Liver (tissue), 9 donors: ENCODE measurements around the gene NFXL1. TPM values are rescaled to one million over a fixed set of nuclear protein-coding genes. Genes with fewer than 3 reads are reported as not detected.

Experiments used
- DNase-seq: peaks from one replicate; pipeline ENCODE4 v3.0.0-alpha.2; 2017; ENCODE audit warnings: low spot score
- H3K27ac ChIP-seq, 2 donors: one replicate each; pipeline ENCODE4 v1.7.0; 2013; ENCODE audit warnings: inconsistent platforms in 2 of 2, low read length in 2 of 2, control low read depth in 1 of 2, low read depth in 1 of 2, mild to moderate bottlenecking in 1 of 2
- H3K27me3 ChIP-seq, 4 donors: one replicate each; pipeline versions ENCODE4 v1.6.1 to v1.7.0; 2013; ENCODE audit warnings: low read length in 3 of 4, inconsistent platforms in 1 of 4, mild to moderate bottlenecking in 1 of 4, moderate library complexity in 1 of 4; ENCODE audit not compliant: control insufficient read depth in 4 of 4, insufficient read depth in 4 of 4
- H3K36me3 ChIP-seq, 4 donors: one replicate each; pipeline versions ENCODE4 v1.6.1 to v1.7.0; 2013; ENCODE audit warnings: low read length in 3 of 4, mild to moderate bottlenecking in 3 of 4, low read depth in 1 of 4, moderate library complexity in 1 of 4; ENCODE audit not compliant: control insufficient read depth in 4 of 4, insufficient read depth in 3 of 4
- H3K4me1 ChIP-seq, 4 donors: one replicate each; pipeline versions ENCODE4 v1.6.1 to v1.7.0; 2013; ENCODE audit warnings: low read length in 3 of 4, mild to moderate bottlenecking in 3 of 4, moderate library complexity in 1 of 4; ENCODE audit not compliant: control insufficient read depth in 4 of 4, insufficient read depth in 4 of 4
- H3K4me3 ChIP-seq, 3 donors: one replicate each; pipeline versions ENCODE4 v1.6.1 to v1.7.0; 2013; ENCODE audit warnings: low read length in 3 of 3, control low read depth in 1 of 3, low read depth in 1 of 3, mild to moderate bottlenecking in 1 of 3
- H3K9ac ChIP-seq, 2 donors: one replicate each; pipeline ENCODE4 v1.7.0; 2013; ENCODE audit warnings: low read length in 2 of 2, mild to moderate bottlenecking in 2 of 2, moderate library complexity in 2 of 2, control low read depth in 1 of 2, low read depth in 1 of 2
- H3K9me3 ChIP-seq, 4 donors: one replicate each; pipeline versions ENCODE4 v1.6.1 to v1.7.0; 2013; ENCODE audit warnings: low read length in 3 of 4; ENCODE audit not compliant: control insufficient read depth in 4 of 4
- ATF3 ChIP-seq: IDR thresholded peaks from 2 replicates; pipeline ENCODE4 v1.6.1; 2016; ENCODE audit warnings: antibody characterized with exemption
- CTCF ChIP-seq: fragments of 150-350 bp; IDR thresholded peaks from 2 replicates; pipeline ENCODE4 v1.5.1; 2017; ENCODE audit warnings: improper control_type of control experiment, low read depth, low read length; ENCODE audit not compliant: missing input control
- EGR1 ChIP-seq, 2 donors: IDR thresholded peaks; 2 replicates each; pipeline ENCODE4 v1.6.1; 2016 to 2018; ENCODE audit warnings: antibody characterized with exemption in 2 of 2, low read depth in 2 of 2
- FOXA1 ChIP-seq: IDR thresholded peaks from 2 replicates; pipeline ENCODE4 v1.6.1; 2016; ENCODE audit warnings: antibody characterized with exemption
- FOXA2 ChIP-seq: IDR thresholded peaks from 2 replicates; pipeline ENCODE4 v1.6.1; 2016; ENCODE audit warnings: antibody characterized with exemption
- GABPA ChIP-seq, 2 donors: IDR thresholded peaks in 1 of 2; conservative IDR thresholded peaks in 1 of 2; 2 replicates each; pipeline ENCODE4 v1.6.1; 2016; ENCODE audit warnings: antibody characterized with exemption in 2 of 2, mild to moderate bottlenecking in 1 of 2, moderate library complexity in 1 of 2
- HNF4A ChIP-seq, 2 donors: conservative IDR thresholded peaks; 2 replicates each; pipeline ENCODE4 v1.6.1; 2016; ENCODE audit warnings: antibody characterized with exemption in 2 of 2, mild to moderate bottlenecking in 2 of 2
- HNF4G ChIP-seq: IDR thresholded peaks from 2 replicates; pipeline ENCODE4 v1.6.1; 2016; ENCODE audit warnings: antibody characterized with exemption
- JUND ChIP-seq, 2 donors: IDR thresholded peaks; 2 replicates each; pipeline ENCODE4 v1.6.1; 2016; ENCODE audit warnings: antibody characterized with exemption in 2 of 2
- MAX ChIP-seq: IDR thresholded peaks from 2 replicates; pipeline ENCODE4 v1.6.1; 2016; ENCODE audit warnings: antibody characterized with exemption
- NR2F2 ChIP-seq: IDR thresholded peaks from 2 replicates; pipeline ENCODE4 v1.6.1; 2016; ENCODE audit warnings: antibody characterized with exemption
- RAD21 ChIP-seq, 2 donors: IDR thresholded peaks; 2 replicates each; pipeline ENCODE4 v1.6.1; 2016; ENCODE audit warnings: antibody characterized with exemption in 2 of 2, mild to moderate bottlenecking in 2 of 2
- REST ChIP-seq: IDR thresholded peaks from 2 replicates; pipeline ENCODE4 v1.6.1; 2016; ENCODE audit warnings: antibody characterized with exemption, mild to moderate bottlenecking
- RXRA ChIP-seq, 2 donors: IDR thresholded peaks; 2 replicates each; pipeline ENCODE4 v1.6.1; 2017 to 2018; ENCODE audit warnings: antibody characterized with exemption in 2 of 2, mild to moderate bottlenecking in 1 of 2
- SP1 ChIP-seq: IDR thresholded peaks from 2 replicates; pipeline ENCODE4 v1.6.1; 2018; ENCODE audit warnings: antibody characterized with exemption, mild to moderate bottlenecking
- TAF1 ChIP-seq: conservative IDR thresholded peaks from 2 replicates; pipeline ENCODE4 v1.6.1; 2016; ENCODE audit warnings: antibody characterized with exemption, mild to moderate bottlenecking
- YY1 ChIP-seq: IDR thresholded peaks from 2 replicates; pipeline ENCODE4 v1.6.1; 2016; ENCODE audit warnings: antibody characterized with exemption, mild to moderate bottlenecking
- ZBTB33 ChIP-seq: IDR thresholded peaks from 2 replicates; pipeline ENCODE4 v1.6.1; 2016; ENCODE audit warnings: antibody characterized with exemption
- WGBS: extraction: QIAGEN DNeasy Blood & Tissue Kit; methylation state at CpG from one replicate; pipeline ENCODE4 v1.1.7; 2013; 5-methylcytosine and 5-hydroxymethylcytosine counted together
- polyA plus RNA-seq, 2 donors: library from polyadenylated mRNA; stranded (reverse) in 1 of 2; unstranded in 1 of 2; fragments of 200-250 nt in 1 of 2; fragments of >200 nt in 1 of 2; fragmentation: Nextera tagmentation in 1 of 2; extraction: Ambion mirVana in 1 of 2; gene quantifications; one replicate each; pipeline versions ENCODE4 v1.2.1 to v1.2.3, GENCODE V29; 2013 to 2015
- total RNA-seq, 2 donors: library from RNA; depleted of rRNA; stranded (reverse); fragments of >200 nt; gene quantifications; one replicate each; pipeline ENCODE4 v1.2.3, GENCODE V29; 2014
- donor health status: healthy.
- donor health status: healthy.
- donor health status: healthy.
- donor health status: healthy.
- donor health status: healthy.

NFXL1 gene
- total and polyA plus RNA-seq, 4 donors, result 3.9 to 9.9 (median 5.4) TPM

- no peak overlapping the region for H3K4me3 ChIP-seq
- H3K9ac ChIP-seq, result no peak overlapping the region
- no peak overlapping the region for H3K27ac ChIP-seq
- H3K36me3 ChIP-seq, result no peaks in the 10 kb centered on the region
- H3K4me1 ChIP-seq, result peaks cover 3 to 7% (median 5%) of the 10 kb centered on the region in 4 donors
- TF ChIP-seq REST (no peak), HNF4G (no peak), HNF4A (conservative IDR thresholded peaks at IDR 0.05) (no peak), YY1 (no peak), EGR1 (IDR thresholded peaks at IDR 0.05; ENCODE audit: low read depth in 2 of 2) (no peak), GABPA (IDR thresholded peaks at IDR 0.05 in 1 of 2, conservative IDR thresholded peaks at IDR 0.05 in 1 of 2) (no peak), TAF1 (no peak), NR2F2 (no peak), FOXA2 (no peak), MAX (no peak), SP1 (no peak), FOXA1 (no peak)
- WGBS, result 85% methylated on average over 2 of the region's 2 CpGs
- no peaks in the 10 kb centered on the region for H3K9me3 ChIP-seq
- no peaks in the 10 kb centered on the region for H3K27me3 ChIP-seq
- DNase-seq, result no peak
Measured at GRCh38 chr4:47816748-47817147, 97.6 kb downstream of the NFXL1 start.

- H3K36me3 ChIP-seq, result no peaks in the 10 kb centered on the region
- no peaks in the 10 kb centered on the region for H3K9me3 ChIP-seq
- no peak overlapping the region for H3K27ac ChIP-seq
- no peaks in the 10 kb centered on the region for H3K27me3 ChIP-seq
- no peak overlapping the region for H3K9ac ChIP-seq
- peaks cover 3 to 7% (median 5%) of the 10 kb centered on the region in 4 donors for H3K4me1 ChIP-seq
- no peak for DNase-seq
- WGBS, result 92% methylated on average over 6 of the region's 6 CpGs
- TF ChIP-seq GABPA (IDR thresholded peaks at IDR 0.05 in 1 of 2, conservative IDR thresholded peaks at IDR 0.05 in 1 of 2), result no peak
- TF ChIP-seq FOXA2, result no peak
- no peak for TF ChIP-seq HNF4G
- no peak for TF ChIP-seq CTCF
- no peak for TF ChIP-seq HNF4A (conservative IDR thresholded peaks at IDR 0.05)
- no peak for TF ChIP-seq MAX
- no peak for TF ChIP-seq TAF1
- no peak for TF ChIP-seq EGR1 (IDR thresholded peaks at IDR 0.05; ENCODE audit: low read depth in 2 of 2)
- TF ChIP-seq ZBTB33, result no peak
- no peak for TF ChIP-seq SP1
- TF ChIP-seq RXRA (IDR thresholded peaks at IDR 0.05), result no peak
- TF ChIP-seq RAD21 (IDR thresholded peaks at IDR 0.05), result no peak
- TF ChIP-seq REST, result no peak
- TF ChIP-seq NR2F2, result no peak
- TF ChIP-seq JUND (IDR thresholded peaks at IDR 0.05), result no peak
- no peak for TF ChIP-seq YY1
- TF ChIP-seq FOXA1, result no peak
- no peak for TF ChIP-seq ATF3
- no peak overlapping the region for H3K4me3 ChIP-seq
Measured at GRCh38 chr4:47814618-47815295, 99.6 kb downstream of the NFXL1 start.
